NT2/D1 (cell line): Measurements from ENCODE around the gene NFIA.

ENCODE experiments used
- SUZ12 ChIP-seq: IDR thresholded peaks from 2 replicates; pipeline ENCODE4 v1.6.1; 2011; ENCODE audit not compliant: insufficient read length, insufficient read depth; ENCODE audit errors: extremely low read depth
- ZNF274 ChIP-seq: IDR thresholded peaks from 2 replicates; pipeline ENCODE4 v1.6.1; 2011; ENCODE audit warnings: mild to moderate bottlenecking, low read depth, low read length

DNA sequence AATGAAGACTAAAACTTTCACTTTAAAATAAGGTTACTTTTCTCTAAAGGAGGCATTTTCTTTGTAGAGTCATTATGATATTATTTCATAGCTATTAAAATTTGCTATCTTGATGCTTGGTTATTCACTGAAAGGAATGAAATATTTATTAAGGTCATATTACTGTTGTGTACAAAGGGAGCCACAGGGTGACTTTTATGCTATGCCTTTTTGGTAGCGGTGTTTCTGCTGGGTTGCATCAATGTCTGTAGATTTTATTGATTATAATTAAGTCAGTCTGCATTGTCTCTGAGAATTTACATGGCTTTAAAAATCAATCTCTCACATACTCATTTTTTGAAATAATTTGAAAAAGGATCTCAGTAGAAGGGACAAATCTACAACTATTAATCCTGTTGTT, 84.9 kb downstream of the NFIA start:
- TF ChIP-seq ZNF274 (no peak), SUZ12 (no peak)
